SU-DHL-6 (cell line): ENCODE measurements around the gene LMNA.

ENCODE experiments used
- H2AFZ ChIP-seq: fragments of 200-600 bp; sonication (generic); 2 replicates; pipeline ENCODE4 v1.6.1; 2014; ENCODE audit warnings: low read depth, mild to moderate bottlenecking, moderate library complexity, mixed read lengths, antibody characterized with exemption, low read length; ENCODE audit not compliant: severe bottlenecking
- H3F3A ChIP-seq: fragments of 200-600 bp; shearing (Covaris generic); 2 replicates; pipeline ENCODE4 v1.6.0; 2016; ENCODE audit warnings: antibody characterized with exemption, mild to moderate bottlenecking; ENCODE audit not compliant: insufficient read depth
- H3K27ac ChIP-seq: fragments of 200-600 bp; sonication (generic); 2 replicates; pipeline ENCODE4 v1.5.1; 2016; ENCODE audit warnings: low read depth, mild to moderate bottlenecking, low read length, moderate library complexity, mixed read lengths
- H3K27me3 ChIP-seq: fragments of 200-600 bp; sonication (generic), shearing (Covaris generic); 2 replicates; pipeline ENCODE4 v1.6.0; 2014; ENCODE audit warnings: mild to moderate bottlenecking, low read length
- H3K36me3 ChIP-seq: fragments of 200-600 bp; sonication (generic); 2 replicates; pipeline ENCODE4 v1.6.1; 2014; ENCODE audit warnings: mild to moderate bottlenecking, low read length, mixed read lengths
- H3K4me2 ChIP-seq: fragments of 300-600, 200-600 bp; shearing (Covaris generic), sonication (generic); 2 replicates; pipeline ENCODE4 v1.6.0; 2014; ENCODE audit warnings: low read length, low read depth, mild to moderate bottlenecking; ENCODE audit not compliant: poor library complexity, severe bottlenecking
- H3K4me3 ChIP-seq: fragments of 200-600 bp; sonication (generic); 2 replicates; pipeline ENCODE4 v1.5.1; 2014; ENCODE audit warnings: antibody characterized with exemption, low read length, mild to moderate bottlenecking, mixed read lengths; ENCODE audit not compliant: insufficient read depth, poor library complexity, severe bottlenecking
- H3K79me2 ChIP-seq: fragments of 200-600 bp; sonication (generic); 2 replicates; pipeline ENCODE4 v1.6.1; 2014; ENCODE audit warnings: mild to moderate bottlenecking, low read length, moderate library complexity; ENCODE audit not compliant: insufficient read depth
- H3K9ac ChIP-seq: fragments of 200-600 bp; sonication (generic); 2 replicates; pipeline ENCODE4 v1.7.0; 2014; ENCODE audit warnings: mild to moderate bottlenecking, low read length
- H3K9me2 ChIP-seq: fragments of 200-600 bp; sonication (generic); replicated peaks from 2 replicates; pipeline ENCODE4 v1.6.1; 2014; ENCODE audit warnings: low read length; ENCODE audit not compliant: insufficient read depth
- H3K9me3 ChIP-seq: fragments of 200-600 bp; sonication (generic); 2 replicates; pipeline ENCODE4 v1.6.1; 2014; ENCODE audit warnings: low read length, mixed read lengths; ENCODE audit not compliant: insufficient read depth
- H4K20me1 ChIP-seq: fragments of 200-600 bp; sonication (generic); 2 replicates; pipeline ENCODE4 v1.6.1; 2014; ENCODE audit warnings: low read depth, mild to moderate bottlenecking, antibody characterized with exemption, low read length, moderate library complexity, mixed read lengths
- EZH2phosphoT487 ChIP-seq: fragments of 200-600 bp; sonication (generic), shearing (Covaris generic); conservative IDR thresholded peaks from 2 replicates; pipeline ENCODE4 v1.6.1; 2018; ENCODE audit warnings: mild to moderate bottlenecking, antibody characterized with exemption, low read length, moderate library complexity, mixed read lengths
- TF ChIP-seq, protein P1 (sequence below): fragments of 200-600 bp; sonication (generic); IDR thresholded peaks from one replicate; pipeline ENCODE4 v1.5.1; 2017; ENCODE audit warnings: antibody characterized with exemption, mild to moderate bottlenecking, low read length, moderate library complexity; ENCODE audit not compliant: insufficient read depth, poor library complexity, severe bottlenecking

The LMNA gene

DNA sequence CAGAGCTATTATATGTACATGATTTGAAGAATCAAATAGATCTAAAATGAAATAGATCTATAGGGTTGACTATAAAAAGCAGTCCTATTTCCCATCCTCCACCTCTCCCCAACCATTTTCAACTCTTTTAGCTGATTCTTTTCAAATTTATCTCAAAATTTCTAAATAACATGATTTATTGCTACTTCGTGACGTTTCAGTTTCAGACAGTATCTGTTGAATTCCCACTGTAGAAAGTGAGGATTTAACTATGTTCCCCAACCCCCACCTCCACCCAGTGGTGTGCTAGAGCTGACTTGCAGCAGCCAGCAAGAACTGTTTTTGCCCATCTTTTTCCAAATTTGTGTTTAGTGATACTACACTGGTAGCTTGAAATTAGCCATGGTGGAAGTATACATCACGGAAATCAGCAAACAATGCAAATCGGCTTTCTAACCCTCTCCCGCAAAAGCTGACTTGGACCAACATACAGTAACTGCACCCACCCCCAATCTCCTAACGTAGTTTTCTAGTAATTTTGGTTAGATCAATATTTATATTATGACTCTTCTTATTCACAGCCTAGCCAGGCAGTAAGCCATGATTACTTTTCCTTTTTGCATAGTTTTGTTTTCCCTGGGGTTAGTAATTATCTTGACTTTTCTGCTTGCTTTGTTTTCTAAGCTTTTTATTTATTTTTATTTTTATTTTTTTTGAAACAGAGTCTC lies 49.8 kb downstream of the LMNA start:
- Histone ChIP-seq H3K36me3 (peaks cover 45% of the 10 kb centered on the region), H3K9me3 (no peaks in the 10 kb centered on the region), H3F3A (peaks cover 21% of the 10 kb centered on the region), H3K9me2 (no peaks in the 10 kb centered on the region), H3K79me2 (peaks cover 5% of the 10 kb centered on the region; the same call in 1 of the 2 replicates), H3K4me2 (no peak overlapping the region), H4K20me1 (no peaks in the 10 kb centered on the region), H3K27ac (no peak overlapping the region), H3K27me3 (no peaks in the 10 kb centered on the region), H3K9ac (no peak overlapping the region), H2AFZ (no peak overlapping the region), H3K4me3 (no peak overlapping the region)
- TF ChIP-seq, protein P1, sequence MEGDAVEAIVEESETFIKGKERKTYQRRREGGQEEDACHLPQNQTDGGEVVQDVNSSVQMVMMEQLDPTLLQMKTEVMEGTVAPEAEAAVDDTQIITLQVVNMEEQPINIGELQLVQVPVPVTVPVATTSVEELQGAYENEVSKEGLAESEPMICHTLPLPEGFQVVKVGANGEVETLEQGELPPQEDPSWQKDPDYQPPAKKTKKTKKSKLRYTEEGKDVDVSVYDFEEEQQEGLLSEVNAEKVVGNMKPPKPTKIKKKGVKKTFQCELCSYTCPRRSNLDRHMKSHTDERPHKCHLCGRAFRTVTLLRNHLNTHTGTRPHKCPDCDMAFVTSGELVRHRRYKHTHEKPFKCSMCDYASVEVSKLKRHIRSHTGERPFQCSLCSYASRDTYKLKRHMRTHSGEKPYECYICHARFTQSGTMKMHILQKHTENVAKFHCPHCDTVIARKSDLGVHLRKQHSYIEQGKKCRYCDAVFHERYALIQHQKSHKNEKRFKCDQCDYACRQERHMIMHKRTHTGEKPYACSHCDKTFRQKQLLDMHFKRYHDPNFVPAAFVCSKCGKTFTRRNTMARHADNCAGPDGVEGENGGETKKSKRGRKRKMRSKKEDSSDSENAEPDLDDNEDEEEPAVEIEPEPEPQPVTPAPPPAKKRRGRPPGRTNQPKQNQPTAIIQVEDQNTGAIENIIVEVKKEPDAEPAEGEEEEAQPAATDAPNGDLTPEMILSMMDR = no peak
- TF ChIP-seq EZH2phosphoT487 = no peak

- H2AFZ ChIP-seq = no peak overlapping the region
- H3K9me2 ChIP-seq = no peaks in the 10 kb centered on the region
- H3K79me2 ChIP-seq = peaks cover 5% of the 10 kb centered on the region; the same call in 1 of the 2 replicates
- H3F3A ChIP-seq = peaks cover 21% of the 10 kb centered on the region
- peaks cover 42% of the 10 kb centered on the region for H3K36me3 ChIP-seq
- H3K9ac ChIP-seq = no peak overlapping the region
- H3K27ac ChIP-seq = peak overlapping the region; percentile 60; the same call in 1 of the 2 replicates
- H3K4me3 ChIP-seq = no peak overlapping the region
- no peaks in the 10 kb centered on the region for H4K20me1 ChIP-seq
- H3K27me3 ChIP-seq = no peaks in the 10 kb centered on the region
- TF ChIP-seq, protein P1 = no peak
- TF ChIP-seq EZH2phosphoT487 = no peak
- H3K9me3 ChIP-seq = no peaks in the 10 kb centered on the region
- H3K4me2 ChIP-seq = no peak overlapping the region
Measured at GRCh38 chr1:156165083-156165482, 50.6 kb downstream of the LMNA start.

- TF ChIP-seq EZH2phosphoT487 = no peak
- TF ChIP-seq, protein P1 = no peak
- H3K9ac ChIP-seq = no peak overlapping the region
- H3K79me2 ChIP-seq = no peaks in the 10 kb centered on the region; the same call in 1 of the 2 replicates
- H2AFZ ChIP-seq = no peak overlapping the region
- no peak overlapping the region for H3K4me3 ChIP-seq
- no peak overlapping the region for H3K27ac ChIP-seq
- no peaks in the 10 kb centered on the region for H3K9me3 ChIP-seq
- no peaks in the 10 kb centered on the region for H3K27me3 ChIP-seq
- H3F3A ChIP-seq = peaks cover 21% of the 10 kb centered on the region
- H4K20me1 ChIP-seq = 0 out of 2 replicates have a peak, but pooled peaks cover 4% of the 10 kb centered on the region
- peaks cover 39% of the 10 kb centered on the region for H3K36me3 ChIP-seq
- H3K9me2 ChIP-seq = no peaks in the 10 kb centered on the region
- no peak overlapping the region for H3K4me2 ChIP-seq
Measured at GRCh38 chr1:156167536-156167935, 53.0 kb downstream of the LMNA start.
